Endothelial cell of umbilical vein (primary cell): Measurements from ENCODE around the gene HOXD3.

Experiments
- CTCF ChIP-seq, 2 donors: IDR thresholded peaks; 1 replicate in 1 of 2; 2 replicates in 1 of 2; pipeline ENCODE4 v1.5.1; 2011; ENCODE audit warnings: low read length in 2 of 2, mild to moderate bottlenecking in 2 of 2, moderate library complexity in 2 of 2, control low read depth in 1 of 2, inconsistent platforms in 1 of 2, low read depth in 1 of 2; ENCODE audit not compliant: insufficient read depth in 1 of 2; ENCODE audit errors: extremely low read depth in 1 of 2
- EZH2 ChIP-seq: IDR thresholded peaks from 2 replicates; pipeline ENCODE4 v1.6.1; 2012; ENCODE audit warnings: borderline replicate concordance, low read depth, mild to moderate bottlenecking, moderate library complexity, low read length, inconsistent platforms; ENCODE audit not compliant: severe bottlenecking
- FOS ChIP-seq: IDR thresholded peaks from 2 replicates; pipeline ENCODE4 v1.6.1; 2011; ENCODE audit warnings: mild to moderate bottlenecking, low read length, moderate library complexity, borderline replicate concordance; ENCODE audit not compliant: insufficient read depth
- GATA2 ChIP-seq: IDR thresholded peaks from 2 replicates; pipeline ENCODE4 v1.7.0; 2011; ENCODE audit warnings: low read depth, mild to moderate bottlenecking, moderate library complexity, mixed read lengths, low read length; ENCODE audit not compliant: insufficient read length, insufficient read depth
- JUN ChIP-seq: IDR thresholded peaks from 2 replicates; pipeline ENCODE4 v1.6.1; 2011; ENCODE audit warnings: borderline replicate concordance, low read depth; ENCODE audit not compliant: insufficient read length, insufficient read depth
- MYC ChIP-seq: IDR thresholded peaks from one replicate; pipeline ENCODE4 v1.6.1; 2011; ENCODE audit warnings: mild to moderate bottlenecking, low read depth, low read length
- POLR2A ChIP-seq: IDR thresholded peaks from 2 replicates; pipeline ENCODE4 v1.6.1; 2012; ENCODE audit warnings: low read depth, mild to moderate bottlenecking, control low read depth, low read length
- POLR2AphosphoS5 ChIP-seq: IDR thresholded peaks from 2 replicates; pipeline ENCODE4 v1.6.1; 2012; ENCODE audit warnings: low read depth, mild to moderate bottlenecking, control low read depth, low read length, moderate library complexity; ENCODE audit not compliant: insufficient read depth

GRCh38 chr2:176174824-176175708 is 18.0 kb downstream of the HOXD3 start:
- TF ChIP-seq CTCF (IDR thresholded peaks at IDR 0.05; ENCODE audit: extremely low read depth in 1 of 2, insufficient read depth in 1 of 2, low read depth in 1 of 2, low read length in 2 of 2) (no peak), GATA2 (no peak), POLR2AphosphoS5 (no peak), POLR2A (no peak), FOS (no peak), JUN (no peak), EZH2 (no peak), MYC (no peak)
